ENCODE measurements around the gene NQO2.
"Not testable (repeated sequence)": the region's sequence is repeated elsewhere in the genome, so short reads cannot be mapped to it uniquely, and the experiment has no call there.

Gene NQO2

DNA sequence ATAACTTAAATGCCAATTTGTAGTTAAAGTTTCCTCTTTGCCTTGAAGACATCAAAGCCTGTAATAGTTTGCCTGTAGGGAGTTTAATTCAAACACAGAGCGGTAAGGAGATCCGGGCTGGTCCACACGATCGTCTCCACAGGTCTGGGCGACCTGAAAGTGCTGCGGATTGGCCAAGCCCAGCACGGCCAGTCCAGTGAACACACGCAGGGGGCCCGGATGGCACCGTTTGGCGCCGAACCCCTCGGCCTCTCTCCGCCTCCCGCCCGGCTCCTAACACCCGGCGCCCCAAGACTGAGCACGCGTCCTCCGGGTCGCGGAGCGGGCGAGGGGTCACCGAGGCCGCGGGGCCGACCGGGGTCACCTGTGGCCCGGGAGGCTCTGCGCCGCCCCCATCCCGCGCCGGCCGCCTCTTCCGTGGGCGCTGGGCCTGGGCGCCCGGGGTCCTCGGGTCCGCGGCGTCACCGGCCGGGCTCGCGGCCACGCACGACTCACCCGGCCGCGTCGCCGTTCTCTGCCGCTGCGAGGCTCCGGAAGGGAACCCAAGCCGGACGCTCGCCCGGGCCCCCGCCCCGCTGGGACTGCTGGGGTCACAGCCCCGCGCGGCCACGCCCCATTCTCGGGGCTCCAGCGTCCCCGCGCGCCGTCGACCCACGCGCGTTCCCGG lies 28.8 kb upstream of the NQO2 start:
- no peak for DNase-seq

DNA sequence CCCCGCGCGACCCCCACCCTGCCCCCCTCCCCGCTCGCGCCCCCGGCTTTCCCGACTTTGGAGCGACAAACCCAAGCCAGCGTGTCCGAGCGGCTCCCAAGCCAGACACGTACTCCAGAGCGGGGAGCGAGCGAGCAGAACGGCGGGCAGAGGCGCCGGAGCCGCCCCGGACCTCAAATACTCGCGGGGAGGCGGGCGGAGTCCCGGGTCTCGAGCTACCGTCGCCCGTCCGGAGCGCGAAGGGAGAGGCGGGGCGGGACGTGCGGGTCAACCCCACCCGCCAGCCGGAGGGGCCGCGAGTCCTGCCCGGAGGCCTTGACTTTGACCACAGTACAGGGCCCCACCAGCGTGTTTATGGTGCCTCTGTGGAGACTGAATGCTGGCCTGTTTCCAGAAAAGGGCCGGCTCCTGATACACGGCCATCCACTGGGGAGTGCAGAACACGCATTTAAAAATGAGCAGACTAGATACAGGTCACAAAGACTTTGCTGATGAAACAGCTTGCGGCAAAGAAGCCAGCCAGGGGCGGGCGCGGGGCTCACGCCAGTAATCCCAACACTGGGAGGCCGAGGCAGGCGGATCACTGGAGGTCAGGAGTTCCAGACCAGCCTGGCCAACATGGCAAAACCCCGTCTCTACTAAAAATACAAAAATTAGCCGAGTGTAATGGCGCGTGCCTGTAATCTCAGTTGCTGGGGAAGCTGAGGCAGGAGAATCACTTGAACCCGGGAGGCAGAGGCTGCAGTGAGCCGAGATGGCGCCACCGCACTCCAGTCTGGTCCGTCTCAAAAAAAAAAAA lies 28.1 kb upstream of the NQO2 start, which contains the start of gene SERPINB6:
Gene SERPINB6 (minus strand): TSS at position 148 of the 799 bp plus-strand sequence. CDS start 12,235 bp downstream, outside the sequence.
- no peak for DNase-seq

DNA sequence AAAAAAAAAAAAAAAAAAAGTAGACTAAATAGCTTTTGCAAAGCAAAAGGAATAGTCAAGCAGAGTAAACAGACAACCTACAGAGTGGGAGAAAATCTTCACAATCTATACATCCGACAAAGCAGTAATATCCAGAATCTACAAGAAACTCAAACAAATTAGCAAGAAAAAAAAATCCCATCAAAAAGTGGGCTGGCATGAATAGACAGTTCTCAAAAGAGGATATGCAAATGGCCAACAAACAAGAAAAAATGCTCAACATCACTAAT lies 27.5 kb upstream of the NQO2 start:
- not testable (repeated sequence) for DNase-seq

DNA sequence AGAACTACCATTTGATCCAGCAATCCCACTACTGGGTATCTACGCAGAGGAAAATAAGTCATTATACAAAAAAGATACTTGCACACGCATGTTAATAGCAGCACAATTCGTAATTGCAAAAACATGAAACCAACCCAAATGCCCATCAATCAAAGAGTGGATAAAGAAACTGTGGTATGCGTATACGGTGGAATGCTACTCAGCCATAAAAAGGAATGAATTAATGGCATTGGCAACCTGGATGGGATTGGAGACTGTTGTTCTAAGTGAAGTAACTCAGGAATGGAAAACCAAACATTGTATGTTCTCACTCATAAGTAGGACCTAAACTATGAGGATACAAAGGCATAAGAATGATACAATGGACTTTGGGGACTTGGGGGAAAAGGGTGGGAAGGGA lies 27.0 kb upstream of the NQO2 start:
- DNase-seq, result not testable (repeated sequence)

DNA sequence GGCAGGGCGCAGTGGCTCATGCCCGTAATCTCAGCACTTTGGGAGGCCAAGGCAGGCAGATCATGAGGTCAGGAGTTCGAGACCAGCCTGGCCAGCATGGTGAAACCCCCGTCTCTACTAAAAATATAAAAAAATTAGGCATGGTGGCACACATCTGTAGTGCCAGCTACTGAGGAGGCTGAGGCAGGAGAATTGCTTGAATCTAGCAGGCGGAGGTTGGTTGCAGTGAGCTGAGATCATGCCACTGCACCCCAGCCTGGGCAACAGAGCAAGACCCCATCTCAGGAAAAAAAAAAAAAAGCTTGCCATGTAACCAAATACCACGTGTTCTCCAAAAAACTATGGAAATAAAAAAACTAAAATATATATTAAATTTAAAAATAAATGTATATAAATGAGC lies 26.5 kb upstream of the NQO2 start:
- not testable (repeated sequence) for DNase-seq

DNA sequence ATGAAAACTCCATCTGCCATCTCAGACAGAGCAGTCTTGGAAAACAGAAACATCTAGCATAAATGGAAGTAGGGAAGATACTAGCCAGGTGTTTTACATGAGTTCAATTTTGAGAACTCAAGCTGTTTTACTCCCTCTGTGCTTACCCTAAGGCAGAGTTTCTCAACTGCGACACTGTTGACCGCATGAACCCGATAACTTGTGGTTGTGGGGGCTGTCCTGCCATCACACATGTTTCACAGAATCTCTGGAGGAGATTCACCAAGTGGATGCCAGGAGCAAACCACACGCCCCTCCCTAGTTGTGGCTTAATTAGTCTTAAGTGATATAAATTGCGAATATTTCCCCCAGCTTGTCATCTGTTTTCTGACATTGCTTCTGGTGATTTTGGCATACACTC lies 26.0 kb upstream of the NQO2 start:
- no peak for DNase-seq

DNA sequence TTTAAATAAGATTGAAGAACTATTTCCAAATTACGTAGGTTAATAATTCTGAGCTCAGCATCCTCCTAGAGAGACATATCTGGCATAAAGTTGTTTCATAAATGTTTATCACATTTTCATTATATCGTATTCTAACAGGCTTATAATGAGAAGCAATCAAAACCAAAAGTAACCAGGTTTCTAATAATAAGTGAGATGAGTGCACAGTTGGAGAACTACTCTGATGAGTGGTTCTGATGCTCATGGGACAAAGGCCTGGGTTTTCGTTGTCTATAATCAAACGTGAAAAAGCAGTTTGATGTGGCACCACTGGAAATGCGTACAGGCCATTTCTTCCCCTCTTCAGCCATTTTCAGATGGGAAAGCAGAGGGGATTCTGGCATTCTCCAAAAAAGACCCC lies 23.6 kb upstream of the NQO2 start:
- DNase-seq, result no peak

DNA sequence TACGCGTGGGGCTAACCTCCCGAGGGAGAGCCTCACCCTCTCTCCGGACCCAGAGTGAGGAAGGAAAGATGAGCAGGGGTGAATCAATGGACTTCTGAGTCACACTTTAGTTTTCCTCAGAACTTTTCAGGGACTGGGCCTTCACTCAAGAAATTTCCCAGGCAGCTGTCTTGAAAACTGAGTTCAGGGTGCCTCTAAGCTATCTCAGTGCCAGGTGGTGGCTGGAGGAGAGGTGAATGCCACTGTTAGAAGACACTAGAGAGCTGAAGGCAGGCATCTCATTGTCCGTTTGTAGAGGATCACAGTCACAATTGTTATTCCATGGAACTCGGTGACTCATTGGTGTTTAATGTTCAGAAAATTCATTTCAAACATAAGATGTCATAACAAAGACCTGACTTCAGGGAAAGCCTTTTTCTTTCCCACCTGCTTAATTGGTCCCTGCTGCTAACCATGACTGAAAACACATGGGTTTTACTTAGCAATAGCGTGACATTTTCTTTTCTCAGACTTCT lies 23.1 kb upstream of the NQO2 start:
- DNase-seq, result no peak

DNA sequence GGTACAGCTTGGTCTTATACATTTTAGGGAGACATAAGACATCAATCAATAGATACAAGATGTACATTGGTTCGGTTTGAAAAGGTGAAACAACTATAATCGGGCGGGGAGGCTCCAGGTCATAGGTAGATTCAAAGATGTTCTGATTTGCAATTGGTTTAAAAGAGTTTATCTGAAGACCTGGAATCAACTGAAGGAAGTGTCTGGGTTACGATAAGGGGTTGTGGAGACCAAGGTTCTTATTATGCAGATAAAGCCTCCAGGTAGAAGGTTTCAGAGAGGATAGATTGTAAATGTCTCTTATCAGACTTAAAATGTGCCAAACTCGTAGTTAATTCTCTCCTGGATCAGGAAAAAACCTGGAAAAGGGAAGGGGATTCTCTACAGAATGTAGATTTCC lies 22.4 kb upstream of the NQO2 start:
- DNase-seq, result no peak

DNA sequence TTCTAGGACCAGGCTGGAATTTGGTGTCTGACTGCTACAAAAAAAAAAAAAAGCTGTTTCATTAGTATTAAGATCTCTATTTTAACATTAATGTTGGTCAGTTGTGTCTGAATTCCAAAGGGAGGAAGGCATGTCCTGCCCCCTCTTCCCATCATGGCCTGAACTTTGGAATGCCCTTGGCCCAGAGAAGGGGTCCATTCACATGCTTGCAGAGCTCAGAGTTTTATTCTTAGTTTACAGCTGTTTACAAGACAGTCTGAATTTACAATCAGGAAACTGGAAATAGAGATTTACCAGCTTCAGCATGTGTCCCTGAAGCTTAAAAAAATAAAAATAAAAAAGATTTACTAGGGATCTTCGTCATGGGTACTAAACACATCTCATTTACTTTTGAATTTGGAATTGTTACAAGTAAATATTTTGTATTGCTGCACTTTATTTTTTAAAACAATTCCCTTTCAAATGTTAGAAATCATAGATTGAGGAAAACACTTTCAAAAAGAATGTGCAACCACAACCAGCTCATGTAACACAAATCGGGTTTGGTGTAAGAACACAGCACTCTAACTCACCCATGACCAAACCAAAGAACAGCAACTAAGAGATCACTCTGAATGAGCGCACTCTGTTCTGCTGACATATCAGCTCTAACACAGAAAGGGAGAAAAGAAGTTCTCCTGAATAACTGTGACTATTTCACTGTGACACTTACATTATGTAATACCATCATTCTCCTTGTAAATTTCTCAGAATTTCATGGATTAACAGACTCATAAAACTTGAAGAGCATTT lies 21.7 kb upstream of the NQO2 start:
- DNase-seq, result no peak

DNA sequence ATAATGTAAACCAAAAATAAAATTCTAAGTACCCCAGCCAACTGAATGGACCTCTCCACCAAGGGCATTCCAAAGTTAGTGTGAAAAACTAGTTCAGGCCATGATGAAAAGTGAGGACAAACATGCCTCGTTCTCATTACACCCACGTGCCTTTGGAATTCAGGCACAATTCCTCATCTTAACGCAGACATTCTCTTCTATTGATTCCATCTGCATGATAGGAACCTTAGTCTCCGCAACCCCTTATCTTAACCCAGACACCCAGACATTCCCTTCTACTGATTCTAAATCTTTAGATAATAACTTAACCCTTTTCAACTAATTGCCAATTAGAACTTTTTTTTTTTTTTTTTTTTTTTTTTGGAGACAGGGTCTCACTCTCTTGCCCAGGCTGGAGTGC lies 20.8 kb upstream of the NQO2 start:
- no peak for DNase-seq

DNA sequence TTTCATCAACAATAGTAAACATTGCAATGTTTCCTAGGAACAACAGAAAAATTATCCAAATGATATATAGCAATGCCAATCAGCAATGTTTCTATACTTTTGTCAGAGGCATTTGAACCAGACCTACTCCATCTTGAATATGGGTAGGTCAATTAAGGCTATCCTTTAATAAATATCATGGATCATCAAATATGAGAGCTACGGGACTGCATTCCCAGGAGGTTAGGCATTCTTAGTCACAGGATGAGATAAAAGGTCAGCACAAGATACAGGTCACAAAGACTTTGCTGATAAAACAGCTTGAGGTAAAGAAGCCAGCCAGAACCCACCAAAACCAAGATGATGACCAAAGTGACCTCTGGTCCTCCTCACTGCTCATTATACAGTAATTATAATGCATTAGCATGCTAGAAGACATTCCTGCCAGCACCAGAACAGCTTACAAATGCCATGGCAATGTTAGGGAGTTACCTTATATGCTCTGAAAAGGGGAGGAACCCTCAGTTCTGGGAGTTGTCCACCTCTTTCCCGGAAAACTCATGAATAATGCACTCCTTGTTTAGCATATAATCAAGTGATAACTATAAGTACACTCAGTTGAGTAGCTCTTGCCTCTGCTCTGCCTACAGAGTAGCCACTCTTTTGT lies 19.8 kb upstream of the NQO2 start:
- DNase-seq, result no peak

DNA sequence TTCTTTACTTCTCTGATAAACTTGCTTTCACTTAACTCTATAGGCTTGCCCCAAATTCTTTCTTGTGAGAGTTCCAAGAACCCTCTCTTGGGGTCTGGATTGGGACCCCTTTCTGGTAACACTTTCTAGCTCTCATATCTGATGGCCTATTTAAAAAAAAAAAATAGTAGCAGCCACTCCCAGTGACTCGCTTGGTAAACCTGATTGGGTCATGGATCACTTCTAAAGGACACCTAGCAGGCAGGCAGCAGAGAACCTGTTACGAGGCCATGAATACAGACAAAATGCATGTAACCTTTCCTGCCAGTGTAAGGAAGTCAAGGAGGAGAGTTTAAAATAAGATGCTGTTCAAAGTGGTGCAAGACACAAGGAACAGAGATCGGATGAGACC lies 19.2 kb upstream of the NQO2 start:
- DNase-seq, result no peak

DNA sequence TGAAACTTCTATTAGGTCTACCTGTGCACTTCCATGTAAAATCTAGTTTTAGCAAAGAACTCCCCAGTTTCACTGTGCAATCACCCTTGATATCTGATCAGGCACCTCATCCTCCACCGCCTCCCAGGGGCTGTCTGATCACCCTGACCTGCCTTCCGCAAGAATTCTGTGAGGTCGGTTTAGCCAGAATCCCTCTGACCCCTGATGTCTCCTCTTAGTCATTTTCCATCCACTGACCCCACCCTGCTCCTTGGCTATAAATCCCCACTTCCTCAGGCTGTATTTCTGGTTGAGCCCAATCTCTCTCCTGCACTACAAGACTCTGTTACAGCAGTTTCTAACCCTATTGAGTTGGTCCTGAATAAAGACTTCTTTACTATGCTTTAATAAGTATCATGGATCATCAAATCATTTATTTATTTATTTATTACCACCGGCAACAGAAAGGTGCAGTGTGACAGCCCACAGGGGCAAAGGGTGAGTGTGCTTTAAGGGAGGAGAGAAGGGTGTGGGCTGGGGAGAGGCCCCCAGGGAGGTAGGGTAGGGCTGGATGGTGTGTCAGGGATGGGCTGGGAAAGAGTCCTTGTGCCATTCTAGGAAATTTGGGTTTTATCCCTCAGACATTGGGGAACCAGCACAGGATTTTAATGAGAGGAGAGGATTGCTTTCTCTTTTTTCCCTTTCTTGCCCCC lies 17.1 kb upstream of the NQO2 start:
- DNase-seq, result no peak

DNA sequence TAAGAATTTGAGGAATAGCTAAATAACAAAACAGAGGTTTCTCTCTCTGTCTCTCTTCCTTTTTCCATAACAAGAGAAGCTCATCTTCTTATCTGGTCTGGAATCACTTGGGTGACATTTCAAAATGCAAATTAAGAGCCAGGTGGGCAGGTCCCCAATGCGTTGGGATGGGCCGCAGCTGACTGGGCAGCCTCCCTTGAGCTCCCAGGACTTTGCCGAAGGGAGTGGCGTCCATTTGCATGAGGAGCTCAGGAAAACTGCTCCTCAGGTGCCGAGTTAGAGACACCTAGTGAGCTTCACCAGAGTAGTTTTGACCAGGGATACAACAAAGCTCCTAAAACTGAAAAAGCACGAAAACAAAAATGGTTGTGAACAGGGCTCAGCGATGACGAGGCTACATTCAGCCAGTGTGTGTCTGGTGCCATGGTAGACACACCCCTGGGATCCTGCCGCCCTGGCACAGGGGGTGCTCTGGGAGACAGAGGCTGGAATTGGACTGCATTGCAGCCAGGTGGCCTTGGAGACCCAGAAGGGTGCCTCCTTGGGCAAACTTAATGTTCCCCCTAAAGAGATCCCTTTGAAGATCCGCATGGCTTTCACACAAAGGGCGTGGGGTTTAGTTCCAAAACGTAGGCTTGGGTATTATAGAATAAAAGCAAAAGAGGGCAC lies 14.8 kb upstream of the NQO2 start:
- no peak for DNase-seq

DNA sequence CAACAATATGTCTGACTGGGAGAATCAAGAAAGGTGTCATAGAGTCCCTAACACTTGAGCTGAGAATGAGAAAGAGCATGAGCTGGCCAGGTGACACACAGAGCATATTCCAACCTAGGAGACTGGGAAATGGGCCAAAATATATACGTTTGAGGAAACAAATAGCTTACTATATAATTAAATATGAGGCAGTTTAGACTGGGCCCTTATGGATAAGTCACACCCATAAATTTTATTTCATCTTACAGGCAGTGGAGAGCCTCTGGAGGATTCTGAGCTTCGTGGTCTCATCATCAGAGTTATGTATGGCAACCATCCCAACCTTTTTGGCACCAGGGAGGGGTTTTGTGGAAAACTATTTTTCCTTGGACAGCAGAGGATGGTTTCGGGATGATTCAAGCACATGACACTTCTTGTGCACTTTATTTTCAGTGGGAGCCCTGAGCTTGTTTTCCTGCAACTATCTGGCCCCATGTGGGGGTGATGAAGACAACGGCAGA lies 12.9 kb upstream of the NQO2 start:
- no peak for DNase-seq

DNA sequence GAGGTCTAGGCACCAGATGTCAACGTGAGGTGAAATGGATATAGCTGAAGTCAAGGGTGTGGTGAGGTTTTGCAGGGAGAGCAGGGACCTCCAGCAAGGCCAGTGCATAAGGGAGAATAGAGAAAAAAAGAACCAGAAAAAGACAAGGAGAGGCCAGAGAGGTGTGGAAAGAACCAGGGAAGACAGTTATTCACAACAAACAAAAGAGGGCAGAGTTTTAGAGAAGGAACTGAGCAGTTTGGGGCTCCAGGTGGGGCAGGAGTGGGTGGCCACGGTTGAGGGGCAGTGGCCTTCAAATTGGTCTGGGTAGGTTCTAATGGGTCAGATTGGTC lies 11.6 kb upstream of the NQO2 start:
- no peak for DNase-seq

DNA sequence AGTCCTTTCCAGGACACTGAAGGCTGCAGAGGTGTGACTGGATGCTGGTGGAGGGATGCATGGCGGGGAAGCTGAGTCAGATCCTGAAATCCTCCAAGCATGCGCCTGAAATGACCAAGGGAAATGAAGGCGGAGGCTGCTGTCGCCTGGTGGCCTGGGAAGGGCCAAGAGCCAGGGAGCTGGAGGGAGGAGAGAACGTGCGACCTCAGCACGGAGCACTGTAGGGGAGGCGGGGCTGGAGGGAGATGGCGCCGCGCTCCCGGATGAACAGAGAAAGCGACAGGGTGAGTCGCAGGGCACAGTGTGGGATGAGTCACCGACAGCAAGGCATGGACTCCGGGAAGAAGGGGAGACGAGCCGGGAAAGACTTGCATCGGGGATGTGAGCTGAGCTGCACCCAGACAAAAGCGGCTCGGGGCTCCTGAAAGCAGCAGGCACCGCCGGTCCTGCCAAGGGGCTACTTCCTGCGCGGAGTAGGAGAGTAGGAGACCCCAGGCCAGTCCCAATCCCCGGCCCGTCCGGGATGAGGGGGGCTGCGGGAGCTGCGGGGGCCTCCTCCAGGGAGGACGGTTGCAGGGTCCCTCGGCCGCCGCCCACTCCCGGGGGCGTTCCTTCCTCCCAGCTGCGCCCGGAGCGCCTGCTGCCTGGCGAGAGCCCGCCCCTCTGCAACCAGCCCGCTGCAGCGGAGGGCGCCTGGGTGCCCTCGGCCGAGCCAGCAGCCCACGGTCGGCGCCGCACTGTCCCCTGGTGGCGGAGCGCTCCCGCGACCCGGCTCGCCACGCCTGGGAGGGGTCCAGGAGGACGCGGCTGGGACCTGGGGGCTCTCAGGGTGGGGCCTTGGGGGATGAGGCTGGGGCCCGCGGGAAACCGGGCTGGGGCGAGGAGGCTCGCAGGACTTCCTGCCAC lies 11.0 kb upstream of the NQO2 start:
- no peak for DNase-seq

DNA sequence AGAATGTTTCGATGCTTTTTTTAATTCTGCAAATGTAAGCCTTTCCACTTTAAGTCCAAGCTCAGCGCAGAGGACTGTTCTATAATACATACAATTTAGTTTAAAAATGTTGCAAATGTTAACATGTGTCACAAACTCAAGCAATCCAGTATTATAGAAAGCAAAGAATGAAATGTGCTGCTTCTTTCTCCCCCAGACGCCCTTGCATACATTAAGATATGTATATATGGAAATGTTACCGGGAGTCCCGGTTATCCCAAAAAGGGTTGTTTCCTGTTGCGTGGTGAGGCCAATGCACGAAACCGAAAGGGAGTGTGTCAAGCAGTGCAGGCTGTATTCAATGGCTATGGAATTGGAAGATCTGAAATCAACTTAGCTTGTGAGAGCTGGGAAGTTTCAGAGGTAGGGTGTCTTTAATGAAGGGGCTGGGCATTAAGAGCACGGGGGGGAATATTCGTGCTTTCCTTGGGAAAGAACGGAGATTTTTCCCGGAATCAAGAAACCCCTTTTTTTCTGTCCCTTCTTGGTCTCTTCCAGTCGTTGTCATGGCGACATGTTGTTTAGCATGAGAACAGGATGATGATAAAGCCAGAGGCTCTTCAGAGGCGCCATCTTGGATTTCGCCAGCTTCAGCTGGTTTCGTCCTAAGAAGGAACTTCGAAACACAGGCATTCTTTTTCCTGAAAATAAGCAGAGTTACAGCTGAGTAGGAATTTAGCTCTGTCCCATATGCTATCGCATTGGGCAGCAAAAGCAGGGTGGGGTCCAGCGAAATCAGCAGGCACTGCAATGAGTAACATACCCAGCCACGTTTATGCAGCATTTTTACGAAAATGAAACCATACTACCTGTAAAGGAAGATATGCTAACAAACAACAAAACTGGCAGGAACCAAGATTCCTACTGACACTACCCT lies 10.1 kb upstream of the NQO2 start:
- peak; percentile 55 for DNase-seq
